Measurements from ENCODE around the gene LMO1.

Gene LMO1

GRCh38 chr11:8242499-8243280 is 21.0 kb downstream of the LMO1 start:
- DNase-seq (ENCODE audit: low read depth): no peak

DNA sequence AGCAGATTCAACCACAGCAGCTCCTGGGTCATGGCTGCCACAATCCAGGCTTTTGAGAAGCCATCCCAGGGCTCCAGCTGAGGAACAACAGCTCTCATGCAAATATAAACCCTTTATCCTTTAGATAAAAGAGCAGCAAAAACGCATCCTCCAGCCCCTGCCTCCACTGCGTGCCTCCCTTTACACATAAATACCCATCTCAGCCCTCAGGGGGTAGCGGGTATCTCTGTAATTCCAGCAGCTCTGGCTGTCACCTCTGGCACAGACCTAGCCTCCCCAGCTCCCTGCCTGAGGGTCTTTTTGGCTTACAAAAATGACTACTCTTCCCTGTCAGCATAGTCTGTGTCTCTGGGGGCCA is 21.6 kb downstream of the LMO1 start:
- DNase-seq (ENCODE audit: low read depth): no peak

GRCh38 chr11:8241373-8242117 is 22.1 kb downstream of the LMO1 start:
- DNase-seq (ENCODE audit: low read depth): no peak

- no peak for DNase-seq (ENCODE audit: low read depth)
These were observed 24.0 kb downstream of the LMO1 start for GRCh38 chr11:8239536-8240228.

GRCh38 chr11:8239040-8239439 is 24.6 kb downstream of the LMO1 start:
- no peak for DNase-seq (ENCODE audit: low read depth)

DNA sequence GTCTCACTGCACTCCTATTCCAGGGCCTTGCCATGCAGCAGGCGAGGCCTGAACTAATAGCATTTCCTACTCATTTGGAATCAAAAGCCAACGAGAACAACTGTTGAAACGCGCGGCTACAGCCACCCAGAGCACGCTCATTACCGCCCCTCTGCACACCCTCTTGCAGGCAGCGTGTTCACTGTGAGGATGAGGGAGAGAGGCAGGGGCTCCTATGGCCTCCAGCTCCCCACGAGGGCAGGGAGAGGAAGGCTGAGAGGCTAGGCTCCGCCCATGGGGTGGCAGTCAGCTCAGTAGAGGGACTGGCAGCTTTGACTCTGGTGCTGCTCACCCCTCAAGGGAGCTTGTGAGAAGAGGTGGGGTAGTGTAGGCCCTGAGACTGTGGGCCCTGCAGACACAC is 26.2 kb downstream of the LMO1 start:
- DNase-seq (ENCODE audit: low read depth): no peak

GRCh38 chr11:8235925-8236324 is 27.8 kb downstream of the LMO1 start:
- DNase-seq (ENCODE audit: low read depth): no peak

GRCh38 chr11:8234910-8235309 is 28.8 kb downstream of the LMO1 start:
- DNase-seq (ENCODE audit: low read depth): no peak

DNA sequence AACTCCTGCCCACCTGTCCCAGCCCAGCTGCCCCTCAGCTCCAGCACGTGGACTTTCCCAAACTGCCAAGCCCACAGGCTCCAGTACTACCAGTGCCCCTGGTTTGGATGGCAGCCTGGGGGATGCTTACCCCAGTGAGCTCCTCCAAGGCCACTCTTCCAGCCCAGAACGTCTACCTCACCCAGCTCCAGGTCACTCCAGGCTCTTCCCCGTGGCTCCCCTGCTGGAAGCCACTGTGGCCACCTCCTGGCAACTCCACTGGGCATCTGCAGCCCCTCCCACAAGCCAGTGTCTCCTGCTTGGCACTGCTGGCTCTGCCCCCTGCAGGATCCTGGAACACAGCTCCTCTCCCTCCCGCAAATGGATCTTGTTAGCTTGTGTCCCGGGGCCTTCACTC is 29.3 kb downstream of the LMO1 start:
- no peak for DNase-seq (ENCODE audit: low read depth)

- DNase-seq (ENCODE audit: low read depth): peak; percentile 53
These were observed 29.8 kb downstream of the LMO1 start for GRCh38 chr11:8233691-8234424.

DNA sequence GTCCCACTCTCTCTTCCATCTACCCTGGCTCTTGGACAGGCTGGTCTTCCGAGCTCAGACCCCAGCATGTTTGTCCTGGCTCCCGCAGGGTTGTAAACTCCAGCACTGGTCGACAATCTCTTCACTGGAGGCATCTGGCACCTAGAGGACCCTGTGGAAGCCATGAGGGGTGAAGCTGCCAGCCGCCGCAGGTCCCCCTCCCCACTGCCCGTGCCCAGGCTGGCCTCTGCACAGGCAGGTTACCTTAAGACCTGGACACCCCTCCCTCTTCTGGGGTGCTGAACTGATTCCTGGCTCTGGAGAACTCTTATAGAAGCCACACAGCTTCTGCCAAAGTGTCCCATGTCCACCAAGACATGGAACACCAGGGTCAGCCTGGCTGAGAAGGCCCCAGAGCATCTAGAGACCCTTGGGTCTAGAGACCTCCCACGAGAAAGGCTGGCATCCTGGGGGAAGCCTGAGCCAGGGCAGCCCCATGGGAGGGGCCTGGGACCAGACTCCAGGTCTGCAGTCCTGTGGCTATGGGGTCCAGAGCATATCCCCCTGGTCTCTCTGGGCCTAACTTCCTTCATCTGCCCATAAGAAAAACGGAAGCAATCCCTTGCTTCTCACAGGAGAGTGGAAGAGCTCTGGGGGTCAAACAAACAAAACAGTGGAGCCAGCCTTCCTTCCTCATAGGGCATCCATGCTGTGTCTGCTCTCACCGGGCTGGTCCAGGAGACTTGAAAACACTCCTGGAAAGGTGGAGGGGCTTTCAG is 30.6 kb downstream of the LMO1 start:
- no peak for DNase-seq (ENCODE audit: low read depth)

DNA sequence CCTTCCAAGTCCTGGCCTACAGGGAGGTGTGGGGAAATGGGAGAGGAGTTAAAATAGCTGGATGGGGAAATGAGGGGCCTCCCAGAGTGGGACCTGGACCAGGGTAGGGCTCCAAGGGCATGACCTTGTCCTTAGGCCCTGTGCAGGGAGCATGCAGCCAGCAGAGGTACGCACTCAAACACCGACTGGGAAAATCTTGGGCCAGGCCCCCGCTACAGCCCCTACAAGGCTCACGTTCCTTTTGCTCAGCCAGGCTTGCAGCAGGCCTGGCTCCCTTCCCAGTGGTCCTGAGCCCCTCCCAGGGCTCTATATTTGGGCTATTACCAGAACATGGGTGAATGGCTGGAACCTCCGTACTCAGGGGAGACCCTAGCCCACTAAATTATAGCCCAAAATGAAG is 31.3 kb downstream of the LMO1 start:
- DNase-seq (ENCODE audit: low read depth): no peak

DNA sequence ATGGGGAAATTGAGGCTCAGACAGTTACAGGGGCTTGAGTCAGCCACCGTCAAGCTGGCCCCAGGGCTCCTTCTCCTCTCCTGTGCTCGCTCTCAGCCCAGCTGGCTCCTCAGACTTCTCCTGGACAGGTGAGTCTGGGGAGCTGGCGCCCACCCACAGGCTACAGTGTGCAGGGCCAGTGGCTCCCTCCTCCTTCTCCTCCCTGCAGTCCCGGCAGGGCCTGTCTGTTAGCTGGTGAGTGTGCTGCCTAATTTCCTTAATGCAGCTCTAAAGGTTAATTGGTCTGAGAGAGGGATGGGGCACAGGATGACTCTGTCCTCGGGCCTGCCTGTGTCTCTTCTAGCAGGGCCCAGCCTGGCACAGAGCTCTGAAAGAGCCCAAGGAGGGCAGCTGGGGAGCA is 31.7 kb downstream of the LMO1 start:
- no peak for DNase-seq (ENCODE audit: low read depth)

- DNase-seq (ENCODE audit: low read depth): no peak
These were observed 32.5 kb downstream of the LMO1 start for GRCh38 chr11:8230921-8231847.

DNA sequence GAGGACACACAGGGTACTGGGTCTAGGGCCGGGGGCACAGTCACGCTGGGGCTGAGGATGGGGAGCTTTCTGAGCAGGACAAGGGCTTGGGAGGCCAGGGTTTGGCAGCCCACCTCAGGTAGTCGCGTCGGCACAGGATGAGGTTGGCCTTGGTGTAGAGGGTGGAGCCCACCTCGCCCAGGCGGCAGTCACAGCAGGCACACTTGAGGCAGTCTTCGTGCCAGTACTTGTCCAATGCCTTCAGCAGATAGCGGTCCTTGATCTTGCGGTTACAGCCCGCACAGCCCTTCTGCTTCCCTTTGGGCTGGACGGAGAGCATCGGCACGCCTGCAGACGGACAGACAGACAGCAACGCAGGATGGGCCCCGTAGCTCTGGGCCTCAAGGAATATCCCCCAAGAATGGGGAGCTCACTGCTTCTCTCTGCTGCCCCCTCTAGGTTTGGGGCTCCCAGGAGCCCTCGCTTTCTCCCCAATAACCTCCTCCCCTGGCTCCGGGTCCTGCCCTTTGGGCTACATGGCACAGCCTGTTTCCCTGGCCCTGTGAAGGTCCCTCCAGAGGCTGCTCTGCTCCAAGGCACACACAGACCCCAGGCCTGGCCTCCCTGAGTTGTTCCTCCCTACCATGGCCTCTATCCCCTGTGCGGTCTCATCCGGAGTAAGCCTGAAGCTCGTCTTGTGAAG is 33.4 kb downstream of the LMO1 start:
- DNase-seq (ENCODE audit: low read depth): no peak

GRCh38 chr11:8229299-8230177 is 34.1 kb downstream of the LMO1 start:
- DNase-seq (ENCODE audit: low read depth): peak; percentile 20

- DNase-seq (ENCODE audit: low read depth): no peak
These were observed 35.4 kb downstream of the LMO1 start for GRCh38 chr11:8228231-8228630.

- DNase-seq (ENCODE audit: low read depth): peak; percentile 40
These were observed 36.2 kb downstream of the LMO1 start for GRCh38 chr11:8227156-8228152.

Measured in ELR (cell line).